Ectodermal cell (in vitro differentiated cells): ENCODE data around the gene BNIP5.

Experiments used
- H3K27ac ChIP-seq: 2 replicates; pipeline ENCODE4 v1.7.0; 2013; ENCODE audit warnings: mild to moderate bottlenecking, low read depth, low read length; ENCODE audit not compliant: insufficient read depth, poor library complexity, severe bottlenecking
- H3K27me3 ChIP-seq: 2 replicates; pipeline ENCODE4 v1.7.0; 2013; ENCODE audit warnings: mild to moderate bottlenecking, low read length; ENCODE audit not compliant: insufficient read depth, control insufficient read depth, poor library complexity, severe bottlenecking
- H3K36me3 ChIP-seq: one replicate; pipeline ENCODE4 v1.7.0; 2013; ENCODE audit warnings: low read length; ENCODE audit not compliant: control insufficient read depth, insufficient read depth
- H3K4me1 ChIP-seq: one replicate; pipeline ENCODE4 v1.7.0; 2013; ENCODE audit warnings: low read length; ENCODE audit not compliant: control insufficient read depth, insufficient read depth
- H3K4me3 ChIP-seq: 2 replicates; pipeline ENCODE4 v1.7.0; 2013; ENCODE audit warnings: low read depth, low read length, control low read depth; ENCODE audit not compliant: insufficient read depth
- H3K9me3 ChIP-seq: 2 replicates; pipeline ENCODE4 v1.7.0; 2013; ENCODE audit warnings: mild to moderate bottlenecking, low read length, moderate library complexity; ENCODE audit not compliant: control insufficient read depth
- WGBS, 2 experiments: methylation state at CpG; one replicate each; pipeline ENCODE4 v1.1.7; 2013; ENCODE audit warnings: missing lambda C conversion rate in 2 of 2; 5-methylcytosine and 5-hydroxymethylcytosine counted together

BNIP5 gene

DNA sequence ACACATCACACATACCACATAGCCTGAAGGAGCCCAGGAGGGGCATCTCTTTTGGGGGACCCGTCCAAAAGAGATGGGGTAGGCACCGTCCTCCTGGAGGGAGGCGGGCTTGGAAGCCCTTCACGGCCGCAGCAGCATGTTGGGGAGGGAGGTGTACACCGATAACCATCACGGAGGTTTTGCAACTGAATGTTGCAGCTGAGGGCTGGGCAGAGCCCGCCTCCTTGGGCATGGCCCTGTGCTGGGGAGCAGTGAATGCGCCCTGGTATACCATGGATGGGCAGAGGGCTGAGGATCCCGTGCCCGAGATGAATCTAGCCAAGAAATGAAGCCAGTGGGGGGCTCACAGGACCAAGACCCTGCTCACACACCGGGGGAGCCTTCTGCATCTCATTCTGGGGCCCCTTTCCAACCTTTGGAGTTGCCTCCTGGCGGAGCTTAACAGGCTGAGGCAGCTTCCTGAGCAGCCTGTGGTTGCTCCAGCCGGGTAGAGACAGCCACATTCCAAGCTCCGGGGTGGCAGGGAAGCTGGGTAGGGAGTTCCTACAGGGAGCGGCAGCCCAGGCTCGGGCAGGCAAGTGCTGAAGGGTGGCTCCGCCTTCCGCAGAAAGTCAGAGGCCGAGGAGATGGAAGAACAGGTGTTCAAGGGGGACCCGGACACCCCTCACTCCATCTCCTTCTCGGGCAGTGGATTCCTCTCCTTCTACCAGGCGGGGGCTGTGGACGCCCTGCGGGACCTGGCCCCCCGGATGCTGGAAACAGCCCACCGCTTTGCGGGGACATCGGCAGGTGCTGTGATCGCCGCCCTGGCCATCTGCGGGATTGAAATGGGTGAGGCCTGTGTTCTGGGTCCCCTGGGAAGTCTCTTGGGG lies 66.6 kb downstream of the BNIP5 start, which contains the start of gene PNPLA1:
Gene PNPLA1 (plus strand): TSS at position 227 of the 872 bp plus-strand sequence. CDS start 400 bp downstream, at position 627.
- H3K4me3 ChIP-seq = no peak within 1 kb of the TSS
- no peak within 1 kb of the TSS for H3K27ac ChIP-seq
- H3K9me3 ChIP-seq = no peaks in the 10 kb centered on the region
- no peaks in the 10 kb centered on the region for H3K27me3 ChIP-seq
- H3K4me1 ChIP-seq = no peaks in the 10 kb centered on the region
- 85 to 86% methylated on average over 32 of the region's 32 CpGs for WGBS, 2 experiments
- no peaks in the 10 kb centered on the region for H3K36me3 ChIP-seq

DNA sequence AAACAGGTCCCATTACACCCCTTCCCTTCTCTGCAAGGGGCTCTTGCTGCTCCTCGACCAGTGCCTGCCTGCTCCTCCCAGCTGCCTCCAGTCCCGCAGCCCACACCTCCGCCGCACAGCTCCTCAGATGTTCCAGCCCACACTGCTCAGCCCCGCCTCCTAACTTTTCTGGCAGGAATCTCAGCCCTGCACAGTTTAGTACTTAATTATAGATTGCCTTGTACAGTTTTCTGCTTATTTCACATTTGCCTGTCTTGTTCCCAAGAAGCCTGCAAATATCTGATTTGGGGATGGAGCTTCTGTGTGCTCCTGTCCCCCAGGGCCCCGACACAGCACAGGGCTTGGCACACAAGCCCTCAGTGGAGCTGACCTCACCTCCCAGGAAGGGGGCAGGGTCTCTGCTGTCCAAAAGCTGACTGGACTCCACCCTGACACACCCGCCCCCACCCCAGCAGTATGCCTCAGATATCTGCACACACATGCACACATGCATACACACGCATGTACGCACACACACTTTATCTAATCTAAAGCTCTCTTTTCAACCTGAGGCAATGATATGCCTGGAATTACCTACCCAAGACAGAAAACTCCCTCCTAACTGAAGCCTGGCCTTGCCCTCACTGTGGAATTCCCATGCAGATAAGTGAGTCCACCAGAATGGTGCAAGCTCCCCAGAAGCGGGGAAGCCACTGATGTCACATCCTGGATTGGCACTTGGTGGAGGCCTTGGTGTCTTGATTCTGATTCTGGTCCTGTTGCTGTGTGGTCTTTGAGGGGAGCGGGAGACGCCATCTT lies 68.0 kb downstream of the BNIP5 start:
- 87 to 93% methylated on average over 10 to 12 of the region's 12 CpGs for WGBS, 2 experiments
- Histone ChIP-seq H3K9me3 (no peaks in the 10 kb centered on the region), H3K27ac (no peak overlapping the region), H3K4me1 (no peaks in the 10 kb centered on the region), H3K4me3 (no peak overlapping the region), H3K36me3 (no peaks in the 10 kb centered on the region), H3K27me3 (no peaks in the 10 kb centered on the region)

DNA sequence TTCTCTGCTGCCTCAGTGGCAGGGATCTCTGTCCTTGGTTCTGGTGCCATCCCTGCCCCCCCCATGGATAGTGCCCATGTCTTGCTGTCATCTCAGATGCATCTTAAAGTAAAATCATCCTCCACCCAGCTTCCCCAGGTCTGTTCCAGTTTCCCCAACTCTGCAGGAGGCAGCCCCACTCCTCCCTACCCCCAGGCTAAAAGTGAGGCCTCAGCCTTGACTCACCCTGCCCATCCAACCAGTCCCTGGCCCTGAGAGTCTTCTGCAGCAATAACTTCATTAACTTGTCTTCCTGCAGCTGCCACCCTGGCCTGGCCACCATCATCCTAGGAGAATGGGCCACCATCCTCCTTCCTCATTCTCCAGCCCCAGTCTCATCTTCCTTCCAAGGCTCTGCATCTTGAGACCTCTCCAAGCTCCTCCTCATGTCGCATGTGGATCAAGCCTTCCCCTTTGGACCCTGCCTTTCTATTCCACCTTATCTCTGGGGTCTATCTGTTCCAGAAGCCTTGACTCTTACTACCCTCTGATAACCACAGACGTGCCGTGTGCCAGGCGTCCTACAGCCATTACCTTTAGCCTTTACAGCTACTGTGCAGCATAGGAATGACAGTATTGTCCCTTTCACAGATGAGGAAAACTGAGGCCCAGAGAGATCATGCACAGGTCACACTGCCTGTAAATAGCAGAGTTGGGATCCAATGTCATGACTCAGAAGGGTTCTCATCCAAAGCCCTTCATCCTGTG lies 68.8 kb downstream of the BNIP5 start:
- Histone ChIP-seq H3K27ac (no peak overlapping the region), H3K4me3 (no peak overlapping the region), H3K9me3 (no peaks in the 10 kb centered on the region), H3K36me3 (no peaks in the 10 kb centered on the region), H3K27me3 (no peaks in the 10 kb centered on the region), H3K4me1 (no peaks in the 10 kb centered on the region)
- 94 to 98% methylated on average over 4 of the region's 4 CpGs for WGBS, 2 experiments

DNA sequence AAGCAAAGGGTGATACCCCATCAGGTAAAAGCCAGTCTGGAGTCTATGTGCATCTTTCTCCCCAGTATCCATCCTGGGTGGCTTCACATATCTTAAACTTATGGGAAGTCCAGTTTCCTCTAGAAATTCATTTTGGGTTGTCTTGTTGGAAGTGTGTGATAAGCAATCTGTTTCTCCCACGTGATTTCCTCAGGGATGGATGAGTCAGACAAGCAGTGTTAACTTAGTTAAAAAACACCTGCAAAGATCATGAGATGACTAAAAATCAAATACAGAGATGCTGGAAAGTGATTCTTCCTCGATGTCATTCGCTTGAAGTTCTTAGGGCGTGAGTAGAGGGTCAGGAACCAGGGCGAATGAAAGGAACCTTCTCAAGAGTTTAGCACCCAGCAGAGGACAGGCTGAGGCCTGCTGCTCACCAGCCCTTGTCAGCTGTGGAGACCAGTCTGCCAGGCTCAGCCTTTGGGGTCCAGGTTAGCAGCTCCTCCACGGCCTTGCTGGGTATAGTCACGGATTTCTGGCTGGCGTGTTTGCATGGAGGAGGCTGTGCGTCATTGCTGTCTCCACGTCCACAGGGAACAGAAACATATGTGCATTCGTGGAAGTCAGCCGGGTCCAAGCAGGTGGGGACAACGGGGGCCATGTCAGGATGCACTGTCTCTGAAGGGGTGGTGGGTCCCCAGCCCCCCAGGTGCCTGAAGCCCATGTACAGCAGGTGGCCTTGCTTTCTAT lies 69.6 kb downstream of the BNIP5 start:
- Histone ChIP-seq H3K27ac (no peak overlapping the region), H3K27me3 (no peaks in the 10 kb centered on the region), H3K4me3 (no peak overlapping the region), H3K36me3 (no peaks in the 10 kb centered on the region), H3K4me1 (no peaks in the 10 kb centered on the region), H3K9me3 (no peaks in the 10 kb centered on the region)
- WGBS, 2 experiments = 92 to 96% methylated on average over 13 of the region's 13 CpGs
